H9 (cell line): ENCODE data around the gene NXN. TPM values are rescaled to one million over a fixed set of nuclear protein-coding genes. Genes with fewer than 3 reads are reported as not detected.

Experiments
- DNase-seq: peaks from one replicate; pipeline ENCODE4 v3.0.0-alpha.2; 2017
- H2AFZ ChIP-seq: one replicate; pipeline ENCODE4 v1.6.1; 2013; ENCODE audit warnings: mild to moderate bottlenecking, low read length, control low read depth, moderate library complexity
- H2AK5ac ChIP-seq: 2 replicates; pipeline ENCODE4 v1.6.1; 2013; ENCODE audit warnings: low read length, control low read depth, mixed read lengths; ENCODE audit not compliant: insufficient read length
- H2BK120ac ChIP-seq: one replicate; pipeline ENCODE4 v1.6.1; 2013; ENCODE audit warnings: low read depth, mild to moderate bottlenecking, low read length, control low read depth, inconsistent platforms; ENCODE audit not compliant: poor library complexity, severe bottlenecking
- H2BK12ac ChIP-seq: 2 replicates; pipeline ENCODE4 v1.6.1; 2013; ENCODE audit warnings: low read length, control low read depth, mixed read lengths, low read depth; ENCODE audit not compliant: insufficient read length
- H2BK15ac ChIP-seq: 2 replicates; pipeline ENCODE4 v1.6.1; 2013; ENCODE audit warnings: low read depth, low read length, control low read depth
- H2BK20ac ChIP-seq: one replicate; pipeline ENCODE4 v1.6.1; 2013; ENCODE audit warnings: low read depth, mild to moderate bottlenecking, low read length, control low read depth, inconsistent platforms; ENCODE audit not compliant: poor library complexity, severe bottlenecking
- H2BK5ac ChIP-seq: 2 replicates; pipeline ENCODE4 v1.6.1; 2013; ENCODE audit warnings: low read length, control low read depth, mixed read lengths; ENCODE audit not compliant: insufficient read length
- H3K14ac ChIP-seq: 2 replicates; pipeline ENCODE4 v1.6.1; 2013; ENCODE audit warnings: low read length, control low read depth; ENCODE audit not compliant: insufficient read depth
- H3K18ac ChIP-seq: 2 replicates; pipeline ENCODE4 v1.6.1; 2013; ENCODE audit warnings: low read depth, mild to moderate bottlenecking, mixed read lengths, low read length, control low read depth; ENCODE audit not compliant: insufficient read length
- H3K23ac ChIP-seq: 2 replicates; pipeline ENCODE4 v1.6.1; 2013; ENCODE audit warnings: low read length, control low read depth, mixed read lengths, low read depth; ENCODE audit not compliant: insufficient read length
- H3K23me2 ChIP-seq: 2 replicates; pipeline ENCODE4 v1.6.1; 2013; ENCODE audit warnings: low read depth, mild to moderate bottlenecking, mixed read lengths, low read length, control low read depth; ENCODE audit not compliant: insufficient read length, poor library complexity, severe bottlenecking
- H3K27ac ChIP-seq: 2 replicates; pipeline ENCODE4 v1.5.1; 2013; ENCODE audit warnings: low read length, control low read depth, mixed read lengths, low read depth; ENCODE audit not compliant: insufficient read length
- H3K27me3 ChIP-seq: 2 replicates; pipeline ENCODE4 v1.6.1; 2013; ENCODE audit warnings: low read length, control low read depth, inconsistent platforms; ENCODE audit not compliant: insufficient read depth
- H3K4ac ChIP-seq: 2 replicates; pipeline ENCODE4 v1.6.1; 2013; ENCODE audit warnings: low read depth, mild to moderate bottlenecking, control low read depth, inconsistent platforms, low read length, moderate library complexity
- H3K4me1 ChIP-seq: 2 replicates; pipeline ENCODE4 v1.6.1; 2013; ENCODE audit warnings: low read length, control low read depth, inconsistent platforms; ENCODE audit not compliant: insufficient read depth
- H3K4me2 ChIP-seq: 2 replicates; pipeline ENCODE4 v1.6.1; 2013; ENCODE audit warnings: low read length, control low read depth, mixed read lengths; ENCODE audit not compliant: insufficient read length, insufficient read depth
- H3K56ac ChIP-seq: 2 replicates; pipeline ENCODE4 v1.6.1; 2013; ENCODE audit warnings: low read depth, mild to moderate bottlenecking, mixed read lengths, low read length, control low read depth; ENCODE audit not compliant: insufficient read length
- H3K79me1 ChIP-seq: 2 replicates; pipeline ENCODE4 v1.6.1; 2013; ENCODE audit warnings: low read depth, mild to moderate bottlenecking, moderate library complexity, low read length, control low read depth, inconsistent platforms; ENCODE audit not compliant: insufficient read depth, poor library complexity, severe bottlenecking
- H3K79me2 ChIP-seq: 2 replicates; pipeline ENCODE4 v1.6.1; 2013; ENCODE audit warnings: low read length, control low read depth, inconsistent platforms; ENCODE audit not compliant: insufficient read depth
- H3K9ac ChIP-seq: 2 replicates; pipeline ENCODE4 v1.6.1; 2013; ENCODE audit warnings: low read length, control low read depth, mixed read lengths; ENCODE audit not compliant: insufficient read length; ENCODE audit errors: extremely low read depth
- H3K9me3 ChIP-seq: one replicate; pipeline ENCODE4 v1.6.1; 2013; ENCODE audit warnings: low read depth, low read length, inconsistent platforms; ENCODE audit not compliant: control insufficient read depth
- H3T11ph ChIP-seq: one replicate; pipeline ENCODE4 v1.6.1; 2013; ENCODE audit warnings: mild to moderate bottlenecking, low read length, control low read depth, inconsistent platforms
- H4K20me1 ChIP-seq: one replicate; pipeline ENCODE4 v1.6.1; 2013; ENCODE audit not compliant: control insufficient read depth, insufficient read length, insufficient read depth
- H4K5ac ChIP-seq: 2 replicates; pipeline ENCODE4 v1.6.1; 2013; ENCODE audit warnings: low read depth, mild to moderate bottlenecking, mixed read lengths, low read length, control low read depth; ENCODE audit not compliant: insufficient read length
- H4K8ac ChIP-seq: replicated peaks from 2 replicates; pipeline ENCODE4 v1.6.1; 2013; ENCODE audit warnings: low read length, control low read depth, mixed read lengths, low read depth; ENCODE audit not compliant: insufficient read length
- H4K91ac ChIP-seq: 2 replicates; pipeline ENCODE4 v1.6.1; 2013; ENCODE audit warnings: low read depth, mild to moderate bottlenecking, moderate library complexity, mixed read lengths, low read length, control low read depth; ENCODE audit not compliant: insufficient read length
- H3K27ac Mint-ChIP-seq, 3 experiments: 2 replicates in 2 of 3; 3 replicates in 1 of 3; pipeline ENCODE4 v1.8.0; 2020 to 2021; ENCODE audit warnings: mixed read lengths in 3 of 3, mild to moderate bottlenecking in 1 of 3, moderate library complexity in 1 of 3
- H3K27me3 Mint-ChIP-seq: 2 replicates; pipeline ENCODE4 v1.8.0; 2021; ENCODE audit warnings: low read depth, mild to moderate bottlenecking, moderate library complexity, mixed read lengths
- H3K36me3 Mint-ChIP-seq, 3 experiments: 2 replicates in 2 of 3; 3 replicates in 1 of 3; pipeline ENCODE4 v1.8.0; 2020 to 2021; ENCODE audit warnings: low read depth in 3 of 3, mixed read lengths in 3 of 3; ENCODE audit not compliant: insufficient read depth in 1 of 3
- H3K4me1 Mint-ChIP-seq, 2 experiments: 2 replicates each; pipeline ENCODE4 v1.8.0; 2020; ENCODE audit warnings: mixed read lengths in 2 of 2
- H3K4me3 Mint-ChIP-seq, 2 experiments: 2 replicates in 1 of 2; 3 replicates in 1 of 2; pipeline ENCODE4 v1.8.0; 2020 to 2021; ENCODE audit warnings: mild to moderate bottlenecking in 2 of 2, mixed read lengths in 2 of 2, moderate library complexity in 1 of 2
- H3K9me3 Mint-ChIP-seq, 2 experiments: 2 replicates in 1 of 2; 3 replicates in 1 of 2; pipeline ENCODE4 v1.8.0; 2020; ENCODE audit warnings: mild to moderate bottlenecking in 2 of 2, mixed read lengths in 2 of 2, moderate library complexity in 1 of 2
- CTCF ChIP-seq: fragments of 200-600 bp; sonication (generic); conservative IDR thresholded peaks from 3 replicates; pipeline ENCODE4 v1.8.0; 2021; ENCODE audit warnings: antibody characterized with exemption, mild to moderate bottlenecking
- WGBS: extraction: QIAGEN DNeasy Blood & Tissue Kit; methylation state at CpG from one replicate; pipeline ENCODE4 v1.1.7; 2013; ENCODE audit warnings: missing lambda C conversion rate, low lambda C conversion rate, mixed read lengths; ENCODE audit not compliant: insufficient read length; ENCODE audit errors: extremely low coverage; 5-methylcytosine and 5-hydroxymethylcytosine counted together
- total RNA-seq: library from RNA; stranded (reverse); gene quantifications from 2 replicates; pipeline ENCODE4 v1.2.1, GENCODE V29; 2021

Gene NXN
- total RNA-seq, 1 experiment from 2014 or later = 93.6 TPM

- DNase-seq = no peak
- Histone ChIP-seq H3K27ac (no peak overlapping the region), H4K91ac (no peak overlapping the region), H2BK12ac (no peak overlapping the region), H2BK5ac (no peak overlapping the region), H3K27me3 (no peaks in the 10 kb centered on the region), H3K56ac (no peak overlapping the region), H3T11ph (no peak overlapping the region), H3K79me2 (no peaks in the 10 kb centered on the region), H3K4me1 (no peaks in the 10 kb centered on the region), H4K20me1 (no peaks in the 10 kb centered on the region), H3K23ac (no peak overlapping the region), H2AFZ (no peak overlapping the region), H2AK5ac (no peak overlapping the region), H3K23me2 (no peaks in the 10 kb centered on the region), H2BK15ac (no peak overlapping the region), H3K4ac (no peak overlapping the region), H3K9ac (no peak overlapping the region), H3K18ac (no peak overlapping the region), H3K79me1 (no peaks in the 10 kb centered on the region), H2BK20ac (no peak overlapping the region), H3K9me3 (no peaks in the 10 kb centered on the region), H2BK120ac (no peak overlapping the region), H4K8ac (no peak overlapping the region), H4K5ac (no peak overlapping the region), H3K4me2 (no peak overlapping the region), H3K14ac (no peak overlapping the region)
- Mint-ChIP-seq H3K4me1 (no peaks in the 10 kb centered on the region), H3K27ac (no peak overlapping the region), H3K9me3 (no peaks in the 10 kb centered on the region), H3K27me3 (no peaks in the 10 kb centered on the region), H3K4me3 (no peak overlapping the region), H3K36me3 (peaks cover 33 to 68% (median 62%) of the 10 kb centered on the region in 3 experiments)
- WGBS = no CpG with 5 or more reads among the region's 19 CpGs
- TF ChIP-seq CTCF = no peak
Measured at GRCh38 chr17:819251-819650, 160.3 kb downstream of the NXN start.
